Sigmoid colon (tissue), 7 donors: ENCODE results near the gene LHX1. TPM values are rescaled to one million over a fixed set of nuclear protein-coding genes. Genes with fewer than 3 reads are reported as not detected.

Experiments used
- DNase-seq: peaks from one replicate; pipeline ENCODE4 v3.0.0-alpha.2; 2019
- H3K27ac ChIP-seq, 4 donors: fragments of 200-600 bp; sonication (generic); one replicate each; pipeline ENCODE4 v1.5.1; 2016 to 2019; ENCODE audit warnings: mild to moderate bottlenecking in 1 of 4
- H3K27me3 ChIP-seq, 3 donors: fragments of 200-600 bp; sonication (generic); one replicate each; pipeline ENCODE4 v1.5.1; 2019; ENCODE audit warnings: mild to moderate bottlenecking in 1 of 3
- H3K36me3 ChIP-seq, 4 donors: fragments of 200-600 bp; sonication (generic); one replicate each; pipeline ENCODE4 v1.5.1; 2016 to 2019
- H3K4me1 ChIP-seq, 4 donors: fragments of 200-600 bp; sonication (generic); one replicate each; pipeline ENCODE4 v1.5.1; 2017 to 2019
- H3K4me3 ChIP-seq, 4 donors: fragments of 200-600 bp; sonication (generic); one replicate each; pipeline ENCODE4 v1.5.1; 2017 to 2019; ENCODE audit warnings: mild to moderate bottlenecking in 2 of 4, moderate library complexity in 1 of 4
- H3K9me3 ChIP-seq, 4 donors: fragments of 200-600 bp in 3 of 4; sonication (generic) in 3 of 4; one replicate each; pipeline versions ENCODE4 v1.5.1 to v1.6.1; 2013 to 2019
- EP300 ChIP-seq, 4 donors: sonication (generic); formaldehyde crosslinking; IDR thresholded peaks; one replicate each; pipeline ENCODE4 v1.6.1; 2017; ENCODE audit warnings: antibody characterized with exemption in 4 of 4
- POLR2A ChIP-seq, 2 donors: fragments of 450-650 bp; IDR thresholded peaks; one replicate each; pipeline ENCODE4 v1.6.1; 2016; ENCODE audit warnings: antibody characterized with exemption in 2 of 2, mild to moderate bottlenecking in 2 of 2, moderate library complexity in 2 of 2
- POLR2AphosphoS5 ChIP-seq, 4 donors: sonication (generic); formaldehyde crosslinking; IDR thresholded peaks; one replicate each; pipeline ENCODE4 v1.6.1; 2017; ENCODE audit warnings: antibody characterized with exemption in 4 of 4
- WGBS, 2 donors: extraction: QIAGEN DNeasy Blood & Tissue Kit; methylation state at CpG; one replicate each; pipeline ENCODE4 v1.1.7; 2013; 5-methylcytosine and 5-hydroxymethylcytosine counted together
- intact Hi-C: fragments of 100-400 bp; cut with DNase I; formaldehyde crosslinking; loops from one replicate; pipeline ENCODE4 v1.15.1; 2023
- polyA plus RNA-seq, 3 donors: library from polyadenylated mRNA; stranded (reverse); fragments of 200-250 nt; gene quantifications; one replicate each; pipeline ENCODE4 v1.2.3, GENCODE V29; 2013
- total RNA-seq, 4 donors: library from RNA; depleted of rRNA; stranded (reverse); fragments of >200 nt; gene quantifications; one replicate each; pipeline ENCODE4 v1.1.0, GENCODE V29; 2016
- TF ChIP-seq, protein P1 (sequence below), 4 experiments: fragments of 450-650 bp in 3 of 4; fragments of 200-600 bp in 1 of 4; IDR thresholded peaks; one replicate each; pipeline ENCODE4 v1.5.1; 2016 to 2019; ENCODE audit warnings: antibody characterized with exemption in 4 of 4, mild to moderate bottlenecking in 3 of 4, moderate library complexity in 2 of 4
- donor health status: healthy with polysubstance abuse.
- donor health status: Bipolar disorder and iron deficiency.
- donor health status: healthy.

LHX1 gene
- total and polyA plus RNA-seq, 7 donors: not detected

DNA sequence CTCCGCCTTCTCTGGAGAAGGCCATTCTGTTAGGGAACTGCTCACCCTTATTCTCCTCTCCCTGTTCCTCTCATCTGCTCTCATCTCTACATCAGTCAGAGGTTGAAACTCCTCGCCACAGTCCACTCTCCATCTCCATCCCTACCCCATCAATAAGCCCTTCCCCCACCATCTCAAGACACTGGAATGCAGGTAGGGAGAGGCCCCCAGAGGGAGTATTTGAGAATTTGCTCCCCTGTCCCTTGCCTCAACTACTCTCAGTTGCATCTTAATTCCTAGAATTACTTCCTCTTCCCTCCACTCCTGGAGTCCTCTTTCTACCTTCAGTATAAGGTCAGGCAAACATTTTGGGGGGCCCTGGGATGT is 9.4 kb downstream of the LHX1 start:
- Histone ChIP-seq H3K27me3 (peaks cover 48 to 59% (median 58%) of the 10 kb centered on the region in 3 donors), H3K4me3 (no peak overlapping the region), H3K27ac (no peak overlapping the region), H3K9me3 (no peaks in the 10 kb centered on the region), H3K4me1 (peaks cover 0 to 42% (median 32%) of the 10 kb centered on the region in 4 donors), H3K36me3 (no peaks in the 10 kb centered on the region)
- intact Hi-C loops: loop anchor here (5.0 kb wide), 1 partner anchor 414 kb away; the partner anchor contains the start of genes MYO19 and PIGW
- WGBS, 2 donors: 38 to 64% methylated on average over 2 of the region's 2 CpGs
- no peak for TF ChIP-seq POLR2AphosphoS5 (IDR thresholded peaks at IDR 0.05)
- no peak for TF ChIP-seq EP300 (IDR thresholded peaks at IDR 0.05)
- no peak for TF ChIP-seq POLR2A (IDR thresholded peaks at IDR 0.05)
- TF ChIP-seq, protein P1, sequence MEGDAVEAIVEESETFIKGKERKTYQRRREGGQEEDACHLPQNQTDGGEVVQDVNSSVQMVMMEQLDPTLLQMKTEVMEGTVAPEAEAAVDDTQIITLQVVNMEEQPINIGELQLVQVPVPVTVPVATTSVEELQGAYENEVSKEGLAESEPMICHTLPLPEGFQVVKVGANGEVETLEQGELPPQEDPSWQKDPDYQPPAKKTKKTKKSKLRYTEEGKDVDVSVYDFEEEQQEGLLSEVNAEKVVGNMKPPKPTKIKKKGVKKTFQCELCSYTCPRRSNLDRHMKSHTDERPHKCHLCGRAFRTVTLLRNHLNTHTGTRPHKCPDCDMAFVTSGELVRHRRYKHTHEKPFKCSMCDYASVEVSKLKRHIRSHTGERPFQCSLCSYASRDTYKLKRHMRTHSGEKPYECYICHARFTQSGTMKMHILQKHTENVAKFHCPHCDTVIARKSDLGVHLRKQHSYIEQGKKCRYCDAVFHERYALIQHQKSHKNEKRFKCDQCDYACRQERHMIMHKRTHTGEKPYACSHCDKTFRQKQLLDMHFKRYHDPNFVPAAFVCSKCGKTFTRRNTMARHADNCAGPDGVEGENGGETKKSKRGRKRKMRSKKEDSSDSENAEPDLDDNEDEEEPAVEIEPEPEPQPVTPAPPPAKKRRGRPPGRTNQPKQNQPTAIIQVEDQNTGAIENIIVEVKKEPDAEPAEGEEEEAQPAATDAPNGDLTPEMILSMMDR (IDR thresholded peaks at IDR 0.05): no peak
- no peak for DNase-seq

DNA sequence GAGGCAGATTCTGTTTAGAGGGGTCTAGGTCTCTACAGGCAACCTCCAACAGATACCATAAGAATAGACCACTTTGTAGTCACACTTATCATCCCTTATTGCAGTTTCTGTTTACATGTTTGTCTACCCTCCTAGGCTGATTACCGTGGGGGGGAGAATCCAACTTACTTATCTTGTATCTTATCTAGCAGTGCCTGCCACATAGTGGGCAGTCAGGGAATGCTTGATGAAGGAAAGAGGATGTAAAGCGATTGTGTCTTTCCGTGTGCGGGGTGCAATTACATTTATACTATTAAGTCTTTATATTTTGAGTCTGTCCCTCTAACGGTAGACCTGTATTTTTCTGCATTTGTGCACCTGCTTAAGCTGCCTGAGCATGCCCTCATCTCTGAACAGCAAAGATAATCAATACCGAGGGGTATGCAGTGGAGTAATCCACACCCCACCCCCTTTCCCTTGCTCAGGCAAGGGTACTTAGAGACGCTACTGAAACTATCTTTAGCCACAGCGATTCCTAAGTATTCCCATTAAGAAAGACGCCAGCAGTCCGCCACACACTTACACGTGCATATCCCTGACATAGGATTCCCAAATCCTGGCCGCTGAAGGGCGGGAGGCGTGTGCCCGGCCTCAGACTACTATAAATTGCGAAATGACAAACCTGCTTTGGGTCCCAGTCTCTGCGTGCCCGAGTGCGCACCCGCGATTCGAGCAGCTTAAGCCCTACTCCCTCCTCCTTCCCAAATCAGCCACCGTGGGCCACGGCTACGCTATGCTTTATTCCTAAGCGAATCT is 10.8 kb downstream of the LHX1 start:
- peak overlapping the region; percentile 78 to 86 (median 82) for H3K4me3 ChIP-seq
- no peak for DNase-seq
- peaks cover 0 to 32% (median 21%) of the 10 kb centered on the region in 4 donors for H3K4me1 ChIP-seq
- no peak for TF ChIP-seq EP300 (IDR thresholded peaks at IDR 0.05)
- no peak for TF ChIP-seq POLR2A (IDR thresholded peaks at IDR 0.05)
- TF ChIP-seq, protein P1 (IDR thresholded peaks at IDR 0.05): no peak
- no peak for TF ChIP-seq POLR2AphosphoS5 (IDR thresholded peaks at IDR 0.05)
- intact Hi-C loops: loop anchor here (5.0 kb wide), 1 partner anchor 416 kb away; the partner anchor contains the start of genes MYO19 and PIGW
- 2 to 4% methylated on average over 26 of the region's 26 CpGs for WGBS, 2 donors
- no peaks in the 10 kb centered on the region for H3K9me3 ChIP-seq
- H3K27me3 ChIP-seq: peaks cover 34 to 45% (median 43%) of the 10 kb centered on the region in 3 donors
- H3K27ac ChIP-seq: peak overlapping the region; percentile 85 to 96 (median 91)
- H3K36me3 ChIP-seq: peaks cover 0 to 14% (median 2%) of the 10 kb centered on the region in 4 donors

DNA sequence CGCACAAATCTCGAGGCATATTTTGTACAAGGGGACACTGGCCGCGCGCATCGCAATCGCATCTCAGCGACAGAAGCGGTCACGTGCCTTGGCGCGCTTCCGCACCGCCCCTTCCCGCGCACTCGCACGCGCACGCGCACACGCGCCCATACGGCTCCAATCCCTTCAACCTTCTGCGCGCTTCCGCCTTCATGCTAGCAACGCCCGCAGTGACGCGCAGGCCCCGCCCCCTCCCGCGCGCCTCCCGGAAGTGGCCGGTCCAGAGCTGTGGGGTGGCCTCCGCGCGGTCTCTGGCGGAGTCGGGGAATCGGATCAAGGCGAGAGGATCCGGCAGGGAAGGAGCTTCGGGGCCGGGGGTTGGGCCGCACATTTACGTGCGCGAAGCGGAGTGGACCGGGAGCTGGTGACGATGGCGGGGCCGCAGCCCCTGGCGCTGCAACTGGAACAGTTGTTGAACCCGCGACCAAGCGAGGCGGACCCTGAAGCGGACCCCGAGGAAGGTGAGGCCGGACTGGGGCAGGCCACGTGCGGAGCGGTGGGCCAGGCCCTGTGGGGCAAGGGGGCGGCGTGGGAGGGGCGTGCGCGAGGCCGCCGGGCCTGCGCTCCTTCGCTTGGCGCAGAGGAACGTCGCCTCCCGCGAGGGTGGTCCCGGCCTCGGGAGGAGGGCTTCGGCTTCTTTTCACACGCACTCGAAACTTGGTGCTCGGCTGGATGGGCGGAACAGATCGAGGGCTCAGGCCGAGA is 11.6 kb downstream of the LHX1 start, which contains the start of gene AATF:
Gene AATF (plus strand): TSS at position 238 of the 744 bp plus-strand sequence. CDS start 172 bp downstream, at position 410.
- Histone ChIP-seq H3K27ac (peak within 1 kb of the TSS; percentile 85 to 96 (median 91)), H3K4me3 (peak within 1 kb of the TSS; percentile 78 to 86 (median 82)), H3K36me3 (peaks cover 0 to 21% (median 10%) of the 10 kb centered on the region in 4 donors), H3K4me1 (peaks cover 0 to 28% (median 21%) of the 10 kb centered on the region in 4 donors), H3K27me3 (peaks cover 27 to 37% (median 36%) of the 10 kb centered on the region in 3 donors), H3K9me3 (no peaks in the 10 kb centered on the region)
- TF ChIP-seq EP300 (IDR thresholded peaks at IDR 0.05) (peak in 1 of 4 donors; percentile 43), POLR2A (IDR thresholded peaks at IDR 0.05) (peak; percentile 69 to 70), POLR2AphosphoS5 (IDR thresholded peaks at IDR 0.05) (peak; percentile 87 to 96 (median 90))
- TF ChIP-seq, protein P1 (IDR thresholded peaks at IDR 0.05): no peak
- DNase-seq: peak; percentile 98
- intact Hi-C loops: loop anchor here (5.0 kb wide), 1 partner anchor 417 kb away; the partner anchor contains the start of genes MYO19 and PIGW
- WGBS, 2 donors: 0% methylated on average over 90 of the region's 90 CpGs

DNA sequence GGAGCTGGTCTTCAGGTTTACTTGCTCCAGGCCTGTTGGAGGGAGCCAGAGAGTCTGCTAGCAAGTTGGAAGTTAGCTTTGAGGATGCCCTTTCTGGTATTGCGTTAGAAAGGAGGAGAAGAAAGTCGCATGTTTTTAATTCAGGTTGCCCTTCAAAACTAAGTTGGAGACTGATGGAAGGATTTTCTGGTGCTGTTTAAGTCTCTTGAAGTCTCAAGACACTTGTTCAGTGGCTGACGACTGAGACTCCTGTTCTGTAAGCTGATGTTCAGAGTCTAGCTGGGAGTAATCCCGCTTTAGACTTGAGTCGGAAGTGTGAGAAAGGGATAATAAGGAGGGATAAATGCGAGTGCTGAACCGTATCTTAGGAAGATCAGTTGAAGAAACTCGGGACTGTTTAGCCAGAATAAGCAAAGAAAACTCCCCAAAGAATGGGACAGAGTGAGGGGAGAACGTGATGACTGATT is 12.2 kb downstream of the LHX1 start:
- WGBS, 2 donors: 6 to 11% methylated on average over 9 of the region's 9 CpGs

More for the DNA sequence above, 12.2 kb downstream of the LHX1 start:
- DNase-seq: no peak
- H3K4me3 ChIP-seq: peak overlapping the region; percentile 78 to 86 (median 82)
- peaks cover 21 to 31% (median 30%) of the 10 kb centered on the region in 3 donors for H3K27me3 ChIP-seq
- intact Hi-C loops: loop anchor here (5.0 kb wide), 1 partner anchor 417 kb away; the partner anchor contains the start of genes MYO19 and PIGW
- peak overlapping the region; percentile 85 to 96 (median 91) for H3K27ac ChIP-seq
- TF ChIP-seq POLR2A (IDR thresholded peaks at IDR 0.05) (no peak), EP300 (IDR thresholded peaks at IDR 0.05) (no peak), POLR2AphosphoS5 (IDR thresholded peaks at IDR 0.05) (no peak)
- TF ChIP-seq, protein P1 (IDR thresholded peaks at IDR 0.05): no peak
- peaks cover 0 to 28% (median 21%) of the 10 kb centered on the region in 4 donors for H3K4me1 ChIP-seq
- H3K36me3 ChIP-seq: peaks cover 2 to 28% (median 16%) of the 10 kb centered on the region in 4 donors
- no peaks in the 10 kb centered on the region for H3K9me3 ChIP-seq
